GM13976 (cell line): ENCODE data around the gene MYO10.

Experiments
- DNase-seq: peaks from one replicate; pipeline ENCODE4 v3.0.0; 2012; ENCODE audit warnings: low spot score
- in situ Hi-C: fragments of 300-500 bp; cut with MboI; formaldehyde crosslinking; loops from one replicate; pipeline ENCODE4 v1.12.0; 2022; ENCODE audit warnings: low sequenced_read_pairs, mixed read lengths, inconsistent platforms; ENCODE audit not compliant: unreplicated experiment
- TF ChIP-seq, protein P1 (sequence below): IDR thresholded peaks from 2 replicates; pipeline ENCODE4 v1.5.1; 2012; ENCODE audit warnings: borderline replicate concordance, mild to moderate bottlenecking; ENCODE audit not compliant: insufficient read depth; ENCODE audit errors: extremely low read depth, missing control alignments, control extremely low read depth

MYO10 gene

DNA sequence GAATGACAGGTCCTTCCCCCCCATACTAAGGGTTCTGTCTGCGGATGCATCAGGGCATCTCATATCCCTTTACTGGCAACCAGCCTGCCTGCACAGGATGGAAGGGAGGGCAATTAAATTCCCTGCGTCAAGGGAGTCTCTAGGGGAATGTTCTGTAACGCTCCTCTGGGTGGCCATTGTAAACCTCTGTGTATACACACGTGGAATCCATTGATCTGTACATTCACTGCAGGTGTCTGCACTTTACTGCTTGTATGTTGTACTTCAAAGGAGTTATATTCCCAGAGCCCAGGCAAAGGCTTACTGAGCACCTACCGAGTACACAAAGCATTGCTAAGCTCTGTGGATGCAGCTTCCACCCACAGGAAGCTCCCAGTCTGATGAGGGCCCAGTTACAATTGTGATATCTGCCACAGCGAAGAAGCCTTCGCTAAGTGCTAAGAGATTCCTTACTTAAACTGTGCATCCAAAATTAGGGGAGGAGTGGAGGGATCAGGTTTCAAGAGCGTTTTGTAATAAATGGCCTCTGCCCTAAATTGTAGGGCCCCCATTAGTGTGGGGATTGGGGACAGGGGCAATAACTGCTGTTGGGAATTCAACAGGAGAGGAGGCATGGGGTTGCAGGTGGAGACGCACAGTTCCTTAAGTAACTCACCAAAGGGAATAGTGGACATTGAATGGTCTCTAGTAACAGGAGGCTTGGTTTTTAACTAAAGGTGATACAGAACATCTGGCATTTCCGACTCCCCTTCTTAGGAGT lies 317.8 kb downstream of the MYO10 start:
- DNase-seq: no peak
- in situ Hi-C loops: no loop called here
- TF ChIP-seq, protein P1, sequence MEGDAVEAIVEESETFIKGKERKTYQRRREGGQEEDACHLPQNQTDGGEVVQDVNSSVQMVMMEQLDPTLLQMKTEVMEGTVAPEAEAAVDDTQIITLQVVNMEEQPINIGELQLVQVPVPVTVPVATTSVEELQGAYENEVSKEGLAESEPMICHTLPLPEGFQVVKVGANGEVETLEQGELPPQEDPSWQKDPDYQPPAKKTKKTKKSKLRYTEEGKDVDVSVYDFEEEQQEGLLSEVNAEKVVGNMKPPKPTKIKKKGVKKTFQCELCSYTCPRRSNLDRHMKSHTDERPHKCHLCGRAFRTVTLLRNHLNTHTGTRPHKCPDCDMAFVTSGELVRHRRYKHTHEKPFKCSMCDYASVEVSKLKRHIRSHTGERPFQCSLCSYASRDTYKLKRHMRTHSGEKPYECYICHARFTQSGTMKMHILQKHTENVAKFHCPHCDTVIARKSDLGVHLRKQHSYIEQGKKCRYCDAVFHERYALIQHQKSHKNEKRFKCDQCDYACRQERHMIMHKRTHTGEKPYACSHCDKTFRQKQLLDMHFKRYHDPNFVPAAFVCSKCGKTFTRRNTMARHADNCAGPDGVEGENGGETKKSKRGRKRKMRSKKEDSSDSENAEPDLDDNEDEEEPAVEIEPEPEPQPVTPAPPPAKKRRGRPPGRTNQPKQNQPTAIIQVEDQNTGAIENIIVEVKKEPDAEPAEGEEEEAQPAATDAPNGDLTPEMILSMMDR: no peak

DNA sequence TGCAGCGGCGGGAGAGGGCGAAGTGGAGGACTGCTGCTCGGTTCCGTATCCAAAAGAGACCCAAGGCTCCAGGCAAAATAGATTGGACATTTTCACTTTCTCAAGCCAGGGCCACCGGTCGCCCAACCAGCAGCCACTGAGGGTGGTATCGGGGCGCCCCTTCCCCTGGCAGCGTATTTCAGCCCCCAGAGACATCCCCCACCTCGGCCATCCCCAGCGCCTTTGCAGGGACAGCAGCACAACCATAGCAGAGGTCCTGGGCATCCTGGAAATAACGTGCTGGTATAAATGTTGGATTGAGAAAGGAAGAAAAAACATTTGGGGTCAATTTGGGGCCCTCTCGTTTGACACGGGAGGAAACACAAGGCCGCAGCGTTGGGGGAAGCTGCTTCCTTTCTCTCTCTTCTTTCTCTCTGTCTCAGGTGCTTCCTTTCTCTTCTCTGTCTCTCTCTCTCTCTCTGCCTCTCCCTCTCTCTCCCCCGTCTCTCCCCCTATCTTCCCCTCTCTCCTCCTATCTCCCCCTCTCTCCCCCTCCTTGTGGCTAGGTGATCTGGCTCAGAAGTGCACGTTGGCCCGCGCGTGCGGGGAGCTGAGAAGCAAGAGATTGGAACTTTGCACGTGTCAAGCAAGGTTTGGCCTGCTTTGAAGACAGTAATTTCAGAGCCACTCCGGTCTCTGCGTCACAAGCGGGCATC lies 318.7 kb downstream of the MYO10 start:
- in situ Hi-C loops: no loop called here
- TF ChIP-seq, protein P1: no peak
- DNase-seq: no peak

DNA sequence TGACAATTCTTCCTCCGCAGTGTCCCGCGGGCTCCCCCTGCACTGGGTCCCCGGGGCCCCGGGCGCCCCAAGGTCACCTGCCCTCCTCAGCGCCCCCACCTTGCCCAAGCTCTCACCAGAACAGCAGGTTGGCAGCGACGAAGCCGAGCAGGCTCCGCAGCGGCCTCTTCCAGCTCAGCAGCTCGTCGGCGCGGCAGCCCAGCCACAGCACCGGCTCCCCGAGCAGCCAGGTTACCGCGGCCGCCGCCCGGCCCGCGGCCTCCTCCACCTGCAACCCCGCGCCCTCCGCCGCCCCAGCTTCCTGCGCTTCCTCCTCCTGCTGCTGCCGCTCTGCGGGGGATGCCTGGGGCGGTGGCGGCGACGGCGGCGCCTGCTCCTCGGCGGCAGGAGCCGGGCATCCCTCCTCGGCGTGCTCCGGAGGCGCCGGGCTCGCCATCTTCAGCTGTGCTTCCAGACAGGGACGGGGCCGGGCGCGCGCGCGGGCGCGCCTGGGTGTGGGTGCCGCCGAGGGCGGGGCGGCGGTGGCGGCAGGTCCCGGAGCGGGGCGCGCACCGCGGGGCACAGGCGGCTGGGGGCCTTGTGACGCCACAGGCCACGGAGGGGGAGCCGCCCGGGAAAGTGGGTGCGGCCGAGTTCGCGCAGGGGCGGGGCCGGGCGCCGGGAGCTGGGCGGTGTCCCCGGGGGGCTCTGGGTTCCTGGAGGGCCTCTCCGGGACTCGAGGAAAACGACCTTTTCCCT lies 319.4 kb downstream of the MYO10 start, which contains the start of gene RETREG1:
RETREG1 (minus strand) TSS at position 462 of the 738 bp plus-strand sequence; CDS start at position 436, 26 bp downstream.
- TF ChIP-seq, protein P1: no peak
- in situ Hi-C loops: no loop called here
- DNase-seq: peak; percentile 64

DNA sequence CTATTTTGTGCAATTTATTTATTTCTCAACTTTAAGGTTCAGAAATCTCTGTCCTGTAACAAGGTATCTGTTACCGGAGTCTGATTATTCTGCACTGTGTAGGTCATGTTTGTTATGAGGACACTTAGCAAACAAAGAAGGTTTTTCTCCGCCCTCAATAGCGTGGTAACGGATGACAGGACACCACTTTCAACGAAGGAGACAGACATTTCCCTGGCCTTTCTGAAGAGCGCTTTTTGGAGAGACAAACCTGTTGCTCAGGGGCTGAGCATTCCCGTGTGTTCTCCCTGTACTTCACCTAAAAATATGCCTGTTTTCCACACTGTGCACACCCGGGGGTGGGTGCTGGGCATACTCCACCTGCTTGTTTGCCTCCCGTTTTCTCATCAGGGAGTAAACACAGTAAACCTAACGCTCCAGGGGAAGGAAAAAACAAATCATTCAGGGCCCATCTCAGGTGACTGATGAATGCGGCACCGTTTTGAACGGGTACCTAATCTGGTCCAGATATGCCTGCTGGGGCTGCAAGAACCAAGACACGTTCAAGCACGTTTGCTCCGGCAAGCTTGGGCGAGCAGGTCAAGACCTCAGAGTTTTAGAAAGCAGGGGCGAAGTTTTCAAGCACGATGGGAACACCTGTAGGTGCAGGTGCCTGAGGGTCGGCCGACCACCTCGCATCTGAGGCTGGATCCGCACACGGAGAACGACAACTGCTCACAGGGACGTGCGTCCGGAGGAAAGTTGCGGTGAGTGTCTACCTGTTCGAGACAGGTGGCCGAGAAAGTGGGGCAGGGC lies 320.1 kb downstream of the MYO10 start:
- in situ Hi-C loops: no loop called here
- DNase-seq: no peak
- TF ChIP-seq, protein P1: no peak

DNA sequence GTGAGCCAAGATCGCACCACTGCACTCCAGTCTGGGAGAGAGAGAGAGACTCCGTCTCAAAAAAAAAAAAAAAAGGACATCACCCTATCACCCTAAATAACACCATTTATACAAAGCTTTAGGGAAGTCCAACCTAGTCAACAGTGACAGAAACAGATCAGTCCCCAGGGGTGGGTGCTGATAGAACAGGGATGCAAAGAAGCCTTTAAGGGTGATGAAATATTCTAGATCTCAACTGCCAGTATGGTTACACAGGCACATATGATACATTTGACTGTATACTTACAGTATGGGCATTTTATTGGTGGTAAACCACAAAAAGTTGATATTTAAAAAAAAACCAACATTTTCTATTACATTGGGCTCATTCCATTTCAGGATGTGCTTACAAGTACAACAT lies 324.1 kb downstream of the MYO10 start:
- in situ Hi-C loops: no loop called here
- no peak for DNase-seq
- TF ChIP-seq, protein P1: no peak
